Kasumi-1 (cell line): ENCODE data around the gene TNIP2.
"Not testable (repeated sequence)": the region's sequence is repeated elsewhere in the genome, so short reads cannot be mapped to it uniquely, and the experiment has no call there.

Experiments used
- DNase-seq, 2 experiments: peaks; one replicate each; lab custom pipeline; 2025; lab: John Stamatoyannopoulos, UW

TNIP2 gene

GRCh38 chr4:2744576-2745270, 11.4 kb downstream of the TNIP2 start:
- no peak for DNase-seq

DNA sequence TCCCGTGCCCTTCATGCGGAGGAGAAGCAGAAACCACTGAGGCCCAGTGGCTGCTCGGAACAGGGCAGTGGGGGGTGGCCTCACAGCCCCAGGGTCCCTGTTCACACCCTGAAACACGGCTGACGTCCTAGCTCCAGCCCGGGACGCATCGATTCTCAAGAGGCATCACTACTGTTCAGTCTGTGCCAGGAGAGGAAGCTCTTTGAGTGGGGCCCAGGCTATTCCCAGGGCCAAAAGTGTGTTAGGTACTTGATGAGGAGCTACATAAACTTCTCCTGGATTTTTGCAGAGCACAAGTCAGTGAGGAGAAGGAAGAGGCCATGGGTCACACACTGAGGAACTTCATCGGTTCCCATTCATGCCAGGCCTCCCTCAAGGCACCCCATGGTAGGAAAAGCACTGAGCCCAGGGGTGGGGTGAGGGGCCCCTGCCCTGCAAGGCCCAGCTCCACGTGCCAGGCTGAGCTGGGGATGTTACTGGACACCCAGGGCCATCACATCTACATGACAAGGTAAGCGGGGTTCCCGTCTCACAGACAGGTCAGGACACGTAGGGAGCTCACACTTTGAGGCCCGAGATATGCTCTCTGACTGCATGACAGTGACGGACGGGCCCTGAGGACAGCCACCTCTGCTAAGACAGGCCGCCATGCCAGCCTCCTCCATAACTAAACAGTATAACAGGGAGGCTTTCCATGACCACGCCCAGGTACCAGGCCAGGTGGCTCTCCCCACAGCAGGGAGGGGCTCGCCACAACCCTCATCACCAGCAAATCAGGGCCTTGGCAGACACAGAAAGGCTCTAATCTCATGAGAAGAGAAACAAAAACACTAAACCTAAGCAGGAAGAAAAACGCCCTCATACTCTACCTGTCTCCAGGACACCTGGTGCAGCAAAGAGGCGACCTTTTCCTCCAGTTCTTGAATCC, 12.4 kb downstream of the TNIP2 start:
- no peak for DNase-seq

- DNase-seq, result no peak
These were observed 13.2 kb downstream of the TNIP2 start for GRCh38 chr4:2742823-2743517.

DNA sequence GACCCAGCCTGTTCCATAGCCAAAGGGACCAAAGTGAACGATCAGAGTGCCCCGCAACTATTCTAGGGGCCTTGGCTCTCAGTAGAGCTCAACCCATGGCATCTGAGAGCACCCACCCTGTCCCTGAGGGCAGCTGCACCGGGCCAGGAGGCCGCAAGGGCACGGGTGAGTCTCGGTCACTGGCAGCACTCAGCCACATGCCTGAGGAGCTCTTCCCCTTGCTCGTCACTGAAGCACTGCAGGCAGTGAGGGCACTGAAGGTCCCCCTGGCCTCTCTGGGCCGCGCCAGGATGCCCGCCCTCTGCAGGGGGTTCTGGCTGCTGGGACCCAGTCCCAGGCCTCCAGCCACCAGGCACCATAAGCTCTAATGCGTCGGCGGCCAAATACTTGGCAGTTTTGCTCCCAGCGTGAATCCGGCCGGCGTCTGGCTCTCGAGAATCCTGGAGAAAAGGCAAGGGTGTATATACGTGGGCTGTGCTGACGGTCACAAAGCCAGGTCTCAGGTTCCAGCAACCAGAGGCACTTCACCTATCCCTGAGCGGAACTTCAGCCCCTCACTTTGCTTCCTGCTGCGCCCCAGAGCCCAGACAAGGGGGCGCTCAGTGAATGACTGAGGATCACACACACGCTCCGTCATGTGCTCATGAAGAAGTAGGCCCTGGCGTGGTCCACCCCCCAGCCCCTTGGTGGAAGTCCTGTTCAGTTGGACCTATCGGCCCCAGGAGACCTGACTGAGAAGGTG, 13.9 kb downstream of the TNIP2 start:
- no peak for DNase-seq

DNA sequence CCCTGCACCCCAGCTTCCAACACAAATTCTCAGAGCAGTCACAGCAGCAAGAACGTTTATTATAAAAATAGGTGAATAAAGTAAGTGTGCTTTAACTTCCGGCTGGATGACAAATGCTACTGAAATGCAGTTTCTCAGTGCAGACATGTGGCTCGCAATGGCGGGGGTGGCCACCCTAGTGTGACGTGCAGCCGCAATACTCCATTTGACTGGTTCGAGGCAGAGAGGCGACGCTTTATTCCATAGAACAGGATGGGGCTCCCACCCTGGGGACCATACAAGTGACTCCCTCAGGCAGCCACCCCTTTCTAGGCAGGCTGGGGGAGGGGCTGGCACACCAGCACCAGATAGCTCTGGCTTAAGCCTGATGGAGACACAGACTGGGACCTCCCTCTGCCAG, 14.5 kb downstream of the TNIP2 start:
- DNase-seq, result no peak

GRCh38 chr4:2738296-2738695, 17.8 kb downstream of the TNIP2 start:
- DNase-seq, result not testable (repeated sequence)

DNA sequence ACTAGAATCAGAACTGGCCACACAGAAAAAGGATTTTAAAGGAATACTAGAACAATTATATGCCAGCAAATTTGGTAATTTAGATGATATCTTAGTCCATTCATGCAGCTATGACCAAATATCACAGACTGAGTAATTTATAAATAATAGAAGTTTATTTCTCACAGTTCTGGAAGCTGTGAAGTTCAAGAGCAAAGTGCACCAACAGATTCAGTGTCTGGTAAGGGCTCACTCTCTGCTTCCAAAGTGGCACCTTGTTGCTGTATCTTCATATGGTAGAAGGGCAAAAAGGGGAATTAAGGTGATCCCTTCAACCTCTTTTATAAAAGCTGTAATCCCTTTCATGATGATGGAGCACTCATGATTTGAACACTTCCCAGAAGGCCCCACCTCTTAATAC, 20.3 kb downstream of the TNIP2 start:
- DNase-seq, result no peak

DNA sequence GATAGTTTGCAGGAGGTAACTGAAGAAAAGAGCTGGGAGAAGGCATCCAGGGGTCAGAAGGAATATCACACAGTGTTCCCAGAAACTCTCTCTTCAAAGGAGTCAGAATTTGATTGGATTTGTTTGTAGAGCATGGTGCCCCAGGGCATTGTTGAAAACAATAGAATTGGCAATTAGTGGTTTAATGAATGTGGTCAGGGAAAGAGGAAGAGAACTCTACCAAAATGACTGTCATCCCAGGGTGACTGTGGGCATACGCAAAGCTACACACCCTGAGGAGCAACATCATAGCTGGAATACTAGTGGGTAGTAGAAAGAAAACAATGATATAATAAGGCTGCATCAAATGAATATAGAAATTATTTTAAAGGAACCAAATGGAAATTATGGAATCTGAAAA, 21.5 kb downstream of the TNIP2 start:
- DNase-seq, result no peak

- no peak for DNase-seq
These were observed 22.1 kb downstream of the TNIP2 start for GRCh38 chr4:2733844-2734574.

DNA sequence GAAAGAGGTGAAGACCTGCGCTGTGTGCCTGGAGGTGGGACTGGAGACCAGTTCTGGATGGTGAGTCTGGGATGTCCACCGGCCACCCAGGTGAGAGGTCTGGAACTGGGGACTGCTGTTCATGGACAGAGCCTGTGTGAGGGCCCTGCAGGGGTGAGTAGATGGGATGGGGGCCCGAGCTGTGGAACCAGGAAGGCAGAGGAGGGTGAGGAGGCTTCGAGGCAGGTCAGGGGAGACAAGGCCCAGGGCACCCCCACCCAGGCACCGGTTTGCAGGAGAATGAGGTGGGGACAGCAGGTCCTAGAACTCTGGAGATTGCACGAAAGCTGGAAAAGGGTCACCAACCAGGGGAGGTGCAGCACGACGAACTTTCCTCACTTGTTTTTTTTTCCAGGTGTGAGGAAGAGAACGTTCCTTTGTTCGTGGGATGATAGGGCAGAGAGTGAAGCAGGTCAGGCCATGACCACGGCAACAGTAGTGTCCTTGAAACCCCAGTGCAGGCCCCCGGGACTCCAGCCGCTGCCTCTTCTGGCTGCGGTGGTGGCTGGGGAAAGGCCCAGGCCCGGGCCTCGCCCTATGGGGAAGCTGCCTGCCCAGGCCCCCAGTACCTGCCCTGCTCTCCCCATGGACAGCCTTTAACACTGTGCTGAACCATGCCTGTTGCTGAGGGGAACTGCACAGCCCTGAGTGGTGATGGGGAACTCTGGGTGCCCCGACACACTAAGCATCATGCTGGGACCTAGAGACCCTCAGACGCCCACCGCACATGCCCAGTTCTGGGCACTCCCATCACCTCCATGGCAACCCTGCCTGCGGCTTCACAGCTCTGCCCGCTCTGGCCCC, 22.9 kb downstream of the TNIP2 start:
- no peak for DNase-seq

GRCh38 chr4:2732526-2732925, 23.6 kb downstream of the TNIP2 start:
- no peak for DNase-seq

- DNase-seq, result no peak
These were observed 24.2 kb downstream of the TNIP2 start for GRCh38 chr4:2731907-2732317.

- no peak for DNase-seq
These were observed 26.6 kb downstream of the TNIP2 start for GRCh38 chr4:2729533-2729875.

DNA sequence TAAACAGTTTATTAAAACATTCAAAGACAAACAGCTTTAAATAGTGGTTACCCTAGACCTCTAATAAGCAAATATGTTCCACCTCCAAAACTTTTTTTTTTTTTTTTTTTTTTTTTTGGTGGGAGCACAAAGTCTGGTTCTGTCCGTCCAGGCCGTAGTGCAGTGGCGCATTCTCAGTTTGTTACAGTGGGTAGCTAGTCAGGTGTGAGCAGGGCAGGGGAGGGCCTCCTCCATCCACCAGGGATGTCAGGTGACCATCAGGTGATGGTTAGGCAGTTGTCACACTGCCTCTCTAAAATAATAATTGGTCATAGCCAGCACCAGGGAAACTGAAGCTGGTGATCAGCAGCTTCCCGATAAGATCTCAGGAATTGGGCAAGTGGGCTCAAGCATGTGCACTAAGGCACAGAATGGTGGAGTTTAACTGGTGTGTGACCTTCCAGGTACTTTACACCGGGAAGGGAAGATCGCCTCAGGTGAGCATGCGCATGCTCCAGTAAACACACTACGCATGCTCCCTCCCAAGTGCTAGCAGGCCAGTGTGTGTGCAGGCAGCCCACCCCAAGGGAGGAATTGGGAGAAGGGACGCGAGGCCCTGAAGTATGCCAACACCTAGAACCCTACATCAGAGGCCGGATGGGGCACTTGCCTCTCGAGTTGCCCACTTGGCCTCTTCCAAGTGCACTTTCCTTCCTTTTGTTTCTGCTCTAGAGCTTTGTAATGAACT, 27.2 kb downstream of the TNIP2 start:
- no peak for DNase-seq

DNA sequence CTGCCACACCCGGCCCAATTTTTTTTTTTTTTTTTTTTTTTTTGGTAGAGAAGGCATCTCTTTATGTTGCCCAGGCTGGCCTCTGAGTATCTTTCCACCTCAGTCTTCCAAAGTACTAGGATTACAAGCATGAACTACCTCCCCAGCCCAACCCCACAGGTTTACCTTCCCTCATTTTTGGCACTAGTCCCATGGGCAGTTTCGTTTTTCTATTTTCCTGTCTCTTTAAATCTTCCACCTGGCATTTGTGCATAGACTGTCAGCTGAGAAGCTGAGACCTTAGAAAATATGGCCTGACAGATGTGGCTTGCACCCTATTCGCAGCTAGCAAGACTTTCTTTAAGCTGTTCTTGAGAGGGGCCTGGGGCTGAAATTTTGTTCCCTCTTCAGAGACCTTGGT, 27.9 kb downstream of the TNIP2 start:
- no peak for DNase-seq

GRCh38 chr4:2726881-2727280, 29.3 kb downstream of the TNIP2 start:
- not testable (repeated sequence) for DNase-seq

DNA sequence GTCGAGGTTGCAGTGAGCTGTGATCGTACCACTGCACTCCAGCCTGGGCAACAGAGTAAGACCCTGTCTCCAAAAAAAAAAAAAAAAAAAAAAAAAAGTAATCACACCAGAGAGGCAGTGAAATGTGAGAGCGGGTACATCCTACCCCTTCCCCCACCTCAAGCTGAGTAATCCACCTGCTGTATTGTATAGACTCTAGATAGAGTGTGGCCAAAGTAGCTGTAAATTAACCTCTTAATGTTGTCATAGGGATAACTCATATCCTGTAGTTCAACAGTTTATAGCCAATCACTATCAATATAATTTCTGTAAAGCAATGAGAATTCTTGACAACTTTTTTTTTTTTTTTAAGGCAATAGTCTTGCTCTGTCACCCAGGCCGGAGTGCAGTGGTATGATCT, 30.8 kb downstream of the TNIP2 start:
- no peak for DNase-seq

DNA sequence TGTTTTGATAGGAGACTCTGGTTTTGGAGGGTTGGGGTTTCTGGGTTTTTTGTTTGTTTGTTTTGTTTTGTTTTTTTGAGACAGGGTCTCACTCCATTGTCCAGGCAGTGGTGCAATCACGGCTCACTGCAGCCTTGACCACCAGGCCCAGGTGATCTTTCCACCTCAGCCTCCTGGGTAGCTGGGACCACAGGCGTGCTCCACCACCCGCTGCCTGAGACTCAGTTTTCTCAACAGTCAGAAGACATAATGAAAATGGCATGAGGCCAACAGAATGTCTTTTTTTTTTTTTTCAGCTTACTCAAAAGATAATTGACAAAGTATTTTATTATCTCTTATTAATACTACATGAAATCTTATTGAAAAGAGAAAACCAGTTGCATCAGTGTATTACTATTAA, 32.4 kb downstream of the TNIP2 start:
- no peak for DNase-seq

- no peak for DNase-seq
These were observed 34.1 kb downstream of the TNIP2 start for GRCh38 chr4:2722033-2722432.

- no peak for DNase-seq
These were observed 34.5 kb downstream of the TNIP2 start for GRCh38 chr4:2721586-2721985.
